ENCODE data around the gene MEGF11.

DNA sequence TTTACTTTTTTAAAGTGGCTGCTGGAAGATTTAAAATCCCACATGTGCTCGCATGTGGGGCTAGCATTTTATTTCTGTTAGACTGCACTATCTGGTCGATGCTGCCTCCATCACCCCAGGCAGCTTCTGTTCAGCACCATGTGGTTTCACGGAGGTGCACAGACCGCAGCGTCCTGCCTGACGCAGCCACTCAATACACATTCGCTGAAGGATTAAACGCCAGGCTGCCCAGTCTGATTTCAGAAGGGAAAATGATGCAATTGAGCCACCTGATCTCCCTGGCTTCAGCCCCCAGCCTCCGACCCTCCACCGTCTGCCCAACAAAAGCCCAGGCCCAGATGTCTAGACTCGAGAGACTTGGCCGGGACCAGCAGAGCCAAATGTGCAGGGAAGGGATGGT, 84.5 kb downstream of the MEGF11 start:
- TF ChIP-seq, protein P1, sequence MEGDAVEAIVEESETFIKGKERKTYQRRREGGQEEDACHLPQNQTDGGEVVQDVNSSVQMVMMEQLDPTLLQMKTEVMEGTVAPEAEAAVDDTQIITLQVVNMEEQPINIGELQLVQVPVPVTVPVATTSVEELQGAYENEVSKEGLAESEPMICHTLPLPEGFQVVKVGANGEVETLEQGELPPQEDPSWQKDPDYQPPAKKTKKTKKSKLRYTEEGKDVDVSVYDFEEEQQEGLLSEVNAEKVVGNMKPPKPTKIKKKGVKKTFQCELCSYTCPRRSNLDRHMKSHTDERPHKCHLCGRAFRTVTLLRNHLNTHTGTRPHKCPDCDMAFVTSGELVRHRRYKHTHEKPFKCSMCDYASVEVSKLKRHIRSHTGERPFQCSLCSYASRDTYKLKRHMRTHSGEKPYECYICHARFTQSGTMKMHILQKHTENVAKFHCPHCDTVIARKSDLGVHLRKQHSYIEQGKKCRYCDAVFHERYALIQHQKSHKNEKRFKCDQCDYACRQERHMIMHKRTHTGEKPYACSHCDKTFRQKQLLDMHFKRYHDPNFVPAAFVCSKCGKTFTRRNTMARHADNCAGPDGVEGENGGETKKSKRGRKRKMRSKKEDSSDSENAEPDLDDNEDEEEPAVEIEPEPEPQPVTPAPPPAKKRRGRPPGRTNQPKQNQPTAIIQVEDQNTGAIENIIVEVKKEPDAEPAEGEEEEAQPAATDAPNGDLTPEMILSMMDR (IDR thresholded peaks at IDR 0.05) = no peak
- no peak for TF ChIP-seq POLR2AphosphoS5 (IDR thresholded peaks at IDR 0.05; ENCODE audit: insufficient read depth in 1 of 2, low read depth in 1 of 2)
